Vagina (tissue), 2 donors: ENCODE measurements around the gene SUPT16H.

ENCODE experiments used
- POLR2AphosphoS5 ChIP-seq, 2 donors: sonication (generic); formaldehyde crosslinking; IDR thresholded peaks; one replicate each; pipeline ENCODE4 v1.9.0; 2017; ENCODE audit warnings: antibody characterized with exemption in 2 of 2, mild to moderate bottlenecking in 2 of 2, low read depth in 1 of 2; ENCODE audit not compliant: insufficient read depth in 1 of 2
- TF ChIP-seq, protein P1 (sequence below), 3 experiments: fragments of 450-650 bp in 2 of 3; fragments of 200-600 bp in 1 of 3; sonication (generic) in 1 of 3; IDR thresholded peaks; one replicate each; pipeline ENCODE4 v1.5.1; 2017 to 2019; ENCODE audit warnings: antibody characterized with exemption in 3 of 3, mild to moderate bottlenecking in 2 of 3, moderate library complexity in 2 of 3

DNA sequence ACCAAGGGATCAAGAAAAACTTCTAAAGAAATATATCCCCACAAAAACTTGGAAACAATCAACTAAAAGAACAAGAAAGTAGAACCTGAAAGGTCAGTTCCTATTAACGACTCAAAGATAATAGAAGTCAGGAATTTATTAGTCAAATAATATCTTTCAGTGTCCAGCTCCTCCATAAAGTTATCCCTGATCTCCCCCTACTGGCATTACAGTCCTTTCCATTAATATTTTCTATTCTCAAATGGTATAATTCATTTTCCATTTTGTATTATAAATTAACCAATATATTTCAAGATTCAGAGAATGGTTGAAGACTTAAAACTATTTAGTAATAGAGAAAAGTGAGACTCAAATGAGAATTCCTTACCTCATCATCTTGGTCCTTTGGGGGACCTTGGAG, 11.6 kb upstream of the SUPT16H start:
- TF ChIP-seq POLR2AphosphoS5 (IDR thresholded peaks at IDR 0.05; ENCODE audit: insufficient read depth in 1 of 2, low read depth in 1 of 2) = no peak
- TF ChIP-seq, protein P1, sequence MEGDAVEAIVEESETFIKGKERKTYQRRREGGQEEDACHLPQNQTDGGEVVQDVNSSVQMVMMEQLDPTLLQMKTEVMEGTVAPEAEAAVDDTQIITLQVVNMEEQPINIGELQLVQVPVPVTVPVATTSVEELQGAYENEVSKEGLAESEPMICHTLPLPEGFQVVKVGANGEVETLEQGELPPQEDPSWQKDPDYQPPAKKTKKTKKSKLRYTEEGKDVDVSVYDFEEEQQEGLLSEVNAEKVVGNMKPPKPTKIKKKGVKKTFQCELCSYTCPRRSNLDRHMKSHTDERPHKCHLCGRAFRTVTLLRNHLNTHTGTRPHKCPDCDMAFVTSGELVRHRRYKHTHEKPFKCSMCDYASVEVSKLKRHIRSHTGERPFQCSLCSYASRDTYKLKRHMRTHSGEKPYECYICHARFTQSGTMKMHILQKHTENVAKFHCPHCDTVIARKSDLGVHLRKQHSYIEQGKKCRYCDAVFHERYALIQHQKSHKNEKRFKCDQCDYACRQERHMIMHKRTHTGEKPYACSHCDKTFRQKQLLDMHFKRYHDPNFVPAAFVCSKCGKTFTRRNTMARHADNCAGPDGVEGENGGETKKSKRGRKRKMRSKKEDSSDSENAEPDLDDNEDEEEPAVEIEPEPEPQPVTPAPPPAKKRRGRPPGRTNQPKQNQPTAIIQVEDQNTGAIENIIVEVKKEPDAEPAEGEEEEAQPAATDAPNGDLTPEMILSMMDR (IDR thresholded peaks at IDR 0.05) = no peak
